GM18505 (cell line): Measurements from ENCODE around the gene TMEM233.

ENCODE experiments used
- ATAC-seq: cut with Tn5 transposase; IDR thresholded peaks from one replicate; pipeline ENCODE4 v1.9.1; 2021; ENCODE audit not compliant: unreplicated experiment
- POLR2A ChIP-seq: IDR thresholded peaks from 4 replicates; pipeline ENCODE4 v1.6.1; 2011; ENCODE audit warnings: borderline replicate concordance; ENCODE audit not compliant: insufficient read depth, insufficient read length; ENCODE audit errors: extremely low read depth

Gene TMEM233

DNA sequence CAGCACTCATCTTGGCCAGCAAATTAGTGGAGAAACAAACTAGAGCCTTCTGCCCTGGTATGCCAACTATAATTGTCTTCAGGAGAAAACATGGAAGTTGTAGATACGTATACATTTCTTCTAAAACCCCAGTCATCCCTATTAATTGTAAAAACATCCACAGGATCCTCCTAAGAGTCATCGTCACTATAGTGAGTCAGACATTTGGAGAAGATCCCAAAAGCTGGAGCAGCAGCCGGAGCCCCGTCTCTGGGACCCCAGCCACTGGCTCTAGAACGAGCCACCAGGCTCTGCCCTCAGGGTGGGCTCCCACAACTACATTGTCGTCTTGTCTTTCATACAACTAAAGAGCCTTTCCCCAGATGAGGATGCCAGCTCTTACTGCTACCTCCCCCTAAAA, 89.8 kb downstream of the TMEM233 start:
- no peak for TF ChIP-seq POLR2A
- ATAC-seq = no peak

DNA sequence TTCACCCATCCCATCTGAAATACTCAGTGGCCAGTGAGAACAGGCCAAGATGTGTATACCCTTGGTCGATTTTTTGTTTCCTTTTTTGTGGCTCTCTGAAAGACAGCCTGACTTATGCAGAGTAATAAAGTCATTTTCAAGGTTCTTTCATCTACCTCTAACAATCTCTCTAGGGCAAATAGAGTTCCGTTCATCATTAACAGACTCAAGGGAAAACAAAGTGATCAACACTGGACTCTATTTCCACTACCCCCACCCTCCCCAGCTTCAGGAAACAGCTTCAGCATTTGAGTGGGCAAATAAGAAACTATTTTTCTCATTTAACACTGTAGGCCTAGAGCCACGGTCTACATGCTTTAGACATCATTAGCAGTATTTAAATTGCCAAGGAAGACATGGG, 90.2 kb downstream of the TMEM233 start:
- ATAC-seq = no peak
- no peak for TF ChIP-seq POLR2A

DNA sequence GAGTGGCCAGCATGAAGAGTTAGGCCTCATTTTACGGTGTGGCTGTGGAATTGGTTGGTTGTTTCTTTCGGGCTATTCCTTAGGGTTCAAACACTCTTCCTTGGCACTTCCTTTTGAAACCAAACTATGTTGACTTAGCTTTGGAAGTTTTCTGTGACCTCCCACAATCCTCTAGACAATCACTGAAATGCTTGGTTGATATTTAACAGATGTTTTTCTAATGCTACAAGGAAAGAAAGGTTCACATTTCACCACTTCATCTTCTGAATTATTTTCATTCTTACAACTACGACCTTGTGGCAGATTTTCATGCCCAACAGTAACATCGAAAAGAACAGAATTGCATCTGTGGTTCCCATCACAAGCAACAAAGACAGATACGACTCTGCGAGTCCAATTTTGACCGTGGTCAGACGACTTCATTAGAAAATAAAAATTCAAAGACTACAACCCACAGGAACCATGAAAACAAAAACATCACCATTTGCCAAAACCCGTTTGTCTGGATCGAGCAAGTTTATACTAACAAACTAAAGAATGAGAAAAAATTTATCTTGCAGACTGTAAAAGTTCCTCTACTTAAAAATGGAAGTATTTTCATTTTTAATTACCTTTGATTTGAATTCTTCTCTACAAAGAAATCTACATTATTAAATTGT, 91.3 kb downstream of the TMEM233 start:
- no peak for TF ChIP-seq POLR2A
- ATAC-seq = no peak

DNA sequence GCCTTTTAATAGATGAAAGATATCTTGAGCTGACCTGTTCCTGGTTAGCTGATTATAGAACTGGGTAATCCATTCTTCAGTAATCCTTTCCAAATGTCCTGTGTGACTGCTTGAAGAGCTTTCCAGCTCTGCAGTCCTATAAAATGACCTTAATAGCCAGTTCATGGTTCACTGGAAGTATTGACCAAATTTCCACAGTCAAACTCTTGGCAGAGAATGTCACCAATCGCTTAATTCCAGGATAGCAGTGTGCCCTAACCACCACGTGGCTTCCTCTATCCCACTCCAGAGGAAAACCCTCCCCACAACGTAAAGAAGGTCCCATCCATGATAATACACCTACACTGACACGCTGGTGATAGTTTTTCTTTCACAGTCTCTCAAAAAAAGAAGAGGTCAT, 91.8 kb downstream of the TMEM233 start:
- no peak for ATAC-seq
- no peak for TF ChIP-seq POLR2A

DNA sequence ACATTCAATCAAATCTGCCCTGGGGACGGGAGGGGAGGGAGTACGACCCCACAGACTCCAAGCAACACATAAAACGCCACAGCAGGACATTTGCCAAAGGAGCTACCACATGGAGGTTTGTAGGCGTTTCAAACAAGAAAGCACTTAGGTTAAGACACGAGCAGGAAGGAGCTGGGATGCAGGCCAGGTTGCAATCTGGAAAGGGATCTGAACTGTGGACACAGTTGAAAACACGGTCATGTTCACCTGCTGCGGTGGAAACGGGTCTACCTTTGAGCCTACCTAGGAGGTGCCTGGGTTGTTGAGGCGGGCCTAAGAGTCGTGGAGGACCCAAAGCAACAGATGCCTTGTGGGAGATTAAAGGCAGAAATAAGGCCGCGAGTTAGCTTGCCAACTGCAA, 92.8 kb downstream of the TMEM233 start:
- no peak for ATAC-seq
- no peak for TF ChIP-seq POLR2A

DNA sequence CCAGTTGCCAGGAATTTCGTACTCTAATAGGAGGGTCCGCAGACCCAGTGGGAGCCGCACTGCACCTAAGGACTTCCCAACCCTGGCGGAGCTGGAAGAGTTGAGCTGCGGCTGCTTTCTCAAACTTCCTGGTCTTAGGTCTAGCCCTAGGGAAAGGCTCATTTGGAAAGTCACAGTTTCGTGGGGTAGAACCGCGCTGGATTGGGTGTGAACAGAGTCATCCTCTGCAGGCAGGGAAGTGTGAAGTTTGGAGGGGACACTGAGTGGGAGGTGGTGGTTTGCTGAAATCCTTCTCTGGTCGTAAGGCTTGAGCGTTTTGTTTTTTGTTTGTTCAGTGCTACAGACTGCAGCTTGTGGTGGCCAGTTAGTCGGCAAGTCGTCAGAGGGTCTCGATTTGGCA, 93.2 kb downstream of the TMEM233 start:
- no peak for TF ChIP-seq POLR2A
- ATAC-seq = no peak

DNA sequence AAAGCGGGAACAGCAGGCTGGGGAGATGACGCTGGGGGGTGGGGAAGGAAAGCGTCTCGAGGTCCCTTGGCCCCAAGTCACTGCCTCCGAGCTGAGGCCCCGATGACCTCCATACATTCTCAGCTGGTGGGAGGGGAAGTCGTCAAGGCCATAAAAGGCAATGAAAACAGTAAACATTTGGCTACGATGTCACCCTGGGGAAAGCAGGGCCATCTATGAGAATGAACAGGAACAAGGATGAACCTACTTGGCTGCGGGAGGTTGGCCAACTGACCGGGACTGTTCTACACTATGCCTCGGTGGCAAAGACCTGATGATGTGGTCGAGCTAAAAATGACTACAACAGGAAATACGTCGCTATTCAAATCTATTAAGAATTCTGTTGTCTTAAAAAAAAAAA, 93.8 kb downstream of the TMEM233 start:
- no peak for ATAC-seq
- TF ChIP-seq POLR2A = no peak

DNA sequence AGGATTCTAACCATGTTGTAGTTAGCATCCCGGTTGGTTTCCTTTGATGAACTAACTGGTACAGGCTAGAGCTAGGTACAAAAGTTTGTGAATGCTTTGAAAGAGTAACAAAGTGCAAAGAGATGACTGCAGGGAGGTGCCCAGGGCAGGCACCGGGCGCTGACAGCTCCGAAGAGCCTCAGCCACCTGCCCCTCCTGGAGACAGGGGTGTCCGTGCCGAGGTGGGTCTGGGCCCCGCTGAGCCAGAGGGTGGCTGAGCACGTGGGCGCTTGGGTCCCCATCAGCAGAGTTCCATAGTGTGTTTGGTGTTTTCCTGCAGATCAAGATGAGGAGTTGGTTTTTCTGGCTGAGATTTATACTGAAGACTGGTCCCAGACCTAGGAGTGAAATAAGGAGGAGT, 94.3 kb downstream of the TMEM233 start:
- ATAC-seq = no peak
- no peak for TF ChIP-seq POLR2A

DNA sequence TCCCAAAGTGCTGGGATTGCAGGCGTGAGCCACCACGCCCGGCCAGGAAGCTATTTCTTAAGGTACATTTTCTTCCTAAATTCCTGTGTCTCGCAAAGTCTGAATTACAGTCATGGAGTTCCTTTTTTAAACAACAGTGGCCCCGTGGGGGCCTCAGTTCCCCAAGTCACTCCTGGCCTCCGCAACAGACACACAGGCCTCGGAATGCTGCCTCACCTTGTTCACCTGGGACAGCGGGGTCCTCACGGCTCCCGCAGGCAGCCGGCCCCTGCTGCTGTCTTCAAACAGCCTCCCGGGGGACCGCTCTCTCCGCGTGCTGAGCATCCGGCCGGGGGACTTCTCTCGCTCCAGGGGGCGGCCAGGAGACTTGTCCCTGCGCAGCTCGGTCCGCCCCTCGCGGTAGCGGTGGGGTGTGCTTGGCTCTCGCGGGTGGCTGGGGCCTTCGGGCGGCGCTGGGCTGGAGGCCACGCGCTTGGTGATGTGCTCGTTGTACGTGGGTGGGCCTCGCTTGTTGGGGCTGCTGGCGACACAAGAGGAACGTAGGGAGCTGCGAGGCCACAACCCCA, 96.4 kb downstream of the TMEM233 start:
- no peak for ATAC-seq
- no peak for TF ChIP-seq POLR2A

DNA sequence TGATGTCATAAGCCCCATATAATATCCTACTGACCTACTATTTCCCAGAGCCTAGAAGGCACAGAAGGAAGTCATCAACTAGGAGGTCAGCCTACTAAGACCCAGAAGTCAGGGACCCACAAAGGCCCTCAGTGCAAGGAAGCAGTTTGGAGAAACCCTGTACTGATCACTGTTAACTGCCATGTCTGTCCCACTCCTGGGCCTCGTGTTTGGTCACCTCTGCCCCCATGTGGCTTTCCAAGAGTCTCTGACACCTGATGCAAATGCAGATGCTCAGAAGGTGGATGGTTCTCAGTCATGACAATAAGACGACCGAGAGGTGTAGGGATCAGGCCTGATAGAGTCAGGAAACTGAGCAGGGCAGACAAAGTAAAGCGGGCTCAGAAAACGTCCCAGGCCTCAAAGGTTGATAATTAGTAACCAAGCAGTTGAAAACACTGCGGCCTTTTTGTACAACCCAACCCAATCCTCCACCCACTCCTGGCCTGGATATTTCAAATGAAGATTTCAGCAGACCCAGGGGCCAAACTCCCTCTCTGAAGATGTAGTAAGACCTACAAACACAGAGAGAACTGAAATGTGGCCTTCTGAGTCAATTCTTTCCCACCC, 97.7 kb downstream of the TMEM233 start:
- ATAC-seq = no peak
- TF ChIP-seq POLR2A = no peak

DNA sequence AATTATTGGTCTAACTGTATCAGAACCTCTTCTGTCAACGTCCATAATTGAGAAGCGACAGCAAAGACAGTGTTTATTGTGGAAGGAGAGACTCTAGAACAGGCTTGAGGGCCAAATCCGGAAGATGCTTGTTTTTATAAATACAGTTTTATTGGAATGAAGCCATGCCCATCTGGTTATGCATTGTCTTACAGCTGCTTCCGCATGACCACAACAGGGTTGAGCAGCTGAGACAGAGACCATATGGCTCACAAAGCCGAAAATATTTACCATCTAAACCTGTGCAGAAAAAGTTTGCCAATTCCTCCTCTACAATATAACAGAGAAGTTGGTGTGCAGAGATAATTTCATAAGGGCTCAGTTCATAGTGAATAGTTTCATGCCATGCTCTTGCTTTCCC, 98.8 kb downstream of the TMEM233 start:
- no peak for TF ChIP-seq POLR2A
- no peak for ATAC-seq
